Stimulated activated CD4-positive, alpha-beta T cell treated with anti-CD3 and anti-CD28 coated beads, Interleukin-1b, Interleukin-23, amount 100 ng/mL, for 4 hours (primary cell): ENCODE measurements around the gene POTEJ.
"Not testable (repeated sequence)": the region's sequence is repeated elsewhere in the genome, so short reads cannot be mapped to it uniquely, and the experiment has no call there.

Experiments used
- DNase-seq, 2 donors: peaks; one replicate each; pipeline ENCODE4 v3.0.0-alpha.2; 2020; ENCODE audit warnings: low read depth in 2 of 2

POTEJ gene

DNA sequence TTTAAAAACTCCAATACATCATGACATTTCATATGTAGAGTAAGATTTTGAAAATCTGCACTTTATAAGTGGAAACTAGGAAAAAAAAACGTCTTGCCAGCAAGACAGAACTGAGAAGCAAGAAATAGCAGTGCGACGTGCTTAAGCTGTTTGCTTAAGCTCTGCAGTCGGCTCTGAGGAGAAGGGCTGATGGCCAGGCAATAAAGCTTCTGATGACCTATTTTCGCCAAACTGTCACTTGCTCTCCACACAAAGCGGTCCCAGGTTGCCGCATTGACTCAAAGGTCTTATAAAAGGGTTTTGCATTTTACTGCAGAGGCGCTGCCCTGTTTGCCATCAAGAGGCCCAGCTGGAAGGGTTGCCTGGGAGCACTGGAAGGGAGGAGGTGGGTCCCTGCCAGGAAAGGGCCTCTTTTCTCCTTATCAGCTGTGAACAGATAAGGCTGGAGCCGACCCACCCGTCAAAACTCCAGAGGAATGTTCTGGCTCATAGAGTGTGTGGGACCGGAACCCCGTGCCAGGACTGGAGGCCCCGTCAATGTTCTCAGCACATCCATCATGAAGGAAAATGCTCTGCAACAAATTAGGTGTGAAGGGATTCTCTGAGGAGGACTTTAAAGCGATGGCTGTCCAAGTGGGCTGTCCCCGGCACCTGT lies 9.5 kb upstream of the POTEJ start:
- not testable (repeated sequence) for DNase-seq

DNA sequence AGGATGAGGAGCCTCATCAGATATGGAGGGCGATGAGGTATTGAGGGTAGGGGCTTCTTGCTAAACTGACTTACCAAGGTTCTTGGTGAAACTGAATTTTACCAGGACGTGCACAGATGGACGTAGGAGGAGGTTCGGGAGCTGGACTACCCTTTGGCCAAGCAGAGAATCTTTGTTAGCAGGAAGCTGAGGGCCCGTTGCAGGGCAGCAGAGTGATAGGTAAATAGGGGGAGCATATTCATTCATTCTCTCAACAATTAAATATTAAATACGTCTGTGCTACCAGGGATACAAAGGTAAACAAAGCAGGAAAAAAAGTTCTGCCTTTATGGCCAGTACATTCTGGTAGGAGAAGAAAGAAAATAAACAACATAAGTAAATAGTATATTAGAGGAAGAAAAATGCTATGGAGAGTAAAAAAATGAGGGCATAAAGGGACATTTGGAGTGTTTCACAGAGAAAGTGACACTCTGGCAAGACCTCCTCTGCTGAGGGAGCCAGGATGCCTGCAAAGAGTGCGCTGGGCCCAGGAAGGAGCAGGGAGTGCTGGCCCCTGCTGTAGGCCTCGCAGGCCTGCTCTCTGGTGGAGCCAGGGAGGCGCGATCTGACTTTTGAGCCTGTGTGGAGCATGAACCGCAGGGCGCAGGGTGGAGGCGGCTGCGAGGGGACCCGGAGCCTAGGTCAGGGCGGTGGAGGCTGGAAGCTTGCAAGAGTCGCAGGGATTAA lies 2.8 kb upstream of the POTEJ start:
- DNase-seq = not testable (repeated sequence)

DNA sequence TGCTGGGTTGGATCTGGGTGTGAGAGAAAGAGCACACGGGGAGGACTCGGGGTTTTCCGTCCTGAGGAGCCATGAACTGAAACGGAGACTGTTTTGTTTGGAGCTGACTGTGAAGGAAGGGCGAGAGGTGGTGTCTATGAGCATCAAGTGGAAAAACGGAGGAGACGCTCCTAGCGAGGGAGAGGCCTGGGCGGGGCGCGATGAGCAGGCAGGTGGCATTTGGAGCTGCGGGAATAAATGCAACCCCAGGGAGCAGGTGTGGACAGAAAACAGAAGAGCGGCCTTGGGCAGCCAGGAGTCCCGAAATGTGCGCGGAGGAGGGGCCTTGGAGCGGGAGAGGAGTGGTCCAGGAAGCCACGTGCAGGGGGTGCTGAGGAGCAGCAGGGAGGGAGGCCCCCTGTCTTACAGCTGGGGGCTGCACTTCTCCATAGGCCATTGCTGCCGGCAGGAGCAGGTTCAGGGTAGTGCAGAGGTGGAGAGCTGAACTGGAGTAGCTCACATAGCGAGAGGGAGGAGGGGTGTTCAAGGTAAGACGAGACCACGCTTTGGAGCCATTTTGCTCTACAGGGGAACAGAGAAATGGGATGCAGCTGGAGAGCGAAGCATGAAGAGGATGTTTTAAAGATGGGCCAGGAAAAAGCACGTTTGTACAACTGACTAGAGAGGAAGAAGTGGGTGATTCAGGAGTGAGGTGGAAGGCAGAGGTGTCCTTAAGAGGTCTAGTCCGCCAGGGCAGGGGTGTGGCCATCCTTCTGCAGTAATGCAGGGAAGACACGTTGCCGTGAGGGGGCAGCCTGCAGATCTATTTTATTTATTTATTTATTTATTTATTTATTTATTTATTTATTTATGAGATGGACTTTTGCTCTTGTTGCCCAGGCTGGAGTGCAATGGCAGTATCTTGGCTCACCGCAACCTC lies 2.0 kb upstream of the POTEJ start:
- DNase-seq = not testable (repeated sequence)

DNA sequence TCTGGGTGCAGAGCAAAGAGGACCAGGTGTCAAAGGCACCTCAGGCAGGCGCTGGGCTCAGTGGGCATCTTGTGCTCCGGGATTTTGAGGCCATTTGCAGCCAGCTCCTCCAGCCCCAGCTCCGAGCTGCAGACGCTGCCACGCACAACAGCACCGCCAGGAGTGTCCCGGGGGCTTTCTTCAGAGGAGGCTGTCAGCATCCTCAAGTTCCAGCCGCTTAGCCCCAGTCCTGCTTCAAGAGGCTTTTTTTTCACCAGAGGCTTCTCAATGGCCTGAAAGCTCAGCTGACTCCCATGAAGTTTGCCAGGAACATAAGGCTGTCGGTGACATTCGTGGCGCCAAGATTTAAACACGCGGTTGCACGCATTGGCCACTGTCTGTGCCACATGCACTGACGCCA lies 754 bp upstream of the POTEJ start:
- not testable (repeated sequence) for DNase-seq

DNA sequence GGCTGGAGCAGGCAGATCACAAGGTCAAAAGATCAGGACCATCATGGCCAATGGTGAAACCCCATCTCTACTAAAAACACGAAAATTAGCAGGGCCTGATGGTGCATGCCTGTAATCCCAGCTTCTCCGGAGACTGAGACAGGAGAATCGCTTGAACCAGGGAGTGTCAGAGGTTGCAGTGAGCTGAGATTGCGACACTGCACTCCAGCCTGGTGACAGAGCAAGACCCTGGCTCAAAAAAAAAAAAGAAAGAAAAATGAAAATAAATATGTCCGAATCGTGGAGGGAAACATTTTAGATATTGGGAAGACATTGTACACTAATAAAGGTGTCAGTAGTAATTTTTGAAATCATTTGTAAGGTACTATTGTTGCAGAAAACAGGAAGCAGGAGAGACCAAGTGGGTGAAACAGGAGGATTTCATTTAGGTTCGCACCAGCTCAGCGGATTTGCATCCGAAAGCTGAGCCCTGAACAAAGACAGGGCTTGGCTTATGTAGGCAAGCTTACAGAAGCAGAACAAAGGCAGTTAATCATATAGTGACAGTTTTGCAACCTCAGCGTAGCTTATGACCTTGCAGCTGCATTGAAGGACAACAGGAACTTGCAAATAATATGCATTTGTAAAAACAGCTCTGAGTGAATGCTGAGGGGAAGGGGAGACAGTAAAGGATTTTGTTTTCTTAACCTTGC lies 17.7 kb downstream of the POTEJ start:
- not testable (repeated sequence) for DNase-seq

DNA sequence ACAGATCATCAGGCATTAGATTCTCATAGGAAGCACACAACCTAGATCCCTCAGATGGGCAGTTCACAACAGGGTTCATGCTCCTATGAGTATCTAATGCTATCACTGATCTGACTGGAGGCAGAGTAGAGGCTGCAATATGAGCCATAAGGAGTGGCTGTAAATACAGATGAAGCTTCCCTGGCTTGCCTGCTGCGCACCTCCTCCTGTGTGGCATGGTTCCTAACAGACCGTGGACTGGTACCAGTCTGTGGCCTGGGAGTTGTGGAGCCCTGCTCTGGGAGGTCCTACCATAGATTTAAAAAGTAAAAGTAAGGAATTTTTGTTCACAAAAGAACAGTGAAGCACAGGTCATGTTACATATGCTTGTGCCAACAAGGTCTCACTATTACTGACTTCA lies 27.7 kb downstream of the POTEJ start:
- DNase-seq = not testable (repeated sequence)

DNA sequence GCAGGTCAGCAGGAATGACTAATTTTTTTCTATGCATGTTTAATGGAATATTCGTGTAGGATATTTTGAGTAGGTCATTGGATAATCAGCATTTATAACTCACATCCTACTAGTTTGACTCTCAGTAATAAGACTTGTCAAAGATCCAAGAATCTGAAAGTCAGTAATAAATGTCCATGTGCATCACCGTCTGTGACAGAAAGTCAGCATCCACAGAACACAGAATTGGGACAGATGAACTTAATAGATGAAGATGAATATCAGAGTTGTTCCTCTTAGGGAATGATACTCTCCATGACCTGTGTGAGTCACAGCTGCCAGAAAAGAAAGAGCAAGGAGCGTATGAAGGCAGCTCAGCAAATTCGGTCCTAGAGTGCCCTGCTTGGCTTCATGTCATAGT lies 30.4 kb downstream of the POTEJ start:
- DNase-seq = not testable (repeated sequence)

DNA sequence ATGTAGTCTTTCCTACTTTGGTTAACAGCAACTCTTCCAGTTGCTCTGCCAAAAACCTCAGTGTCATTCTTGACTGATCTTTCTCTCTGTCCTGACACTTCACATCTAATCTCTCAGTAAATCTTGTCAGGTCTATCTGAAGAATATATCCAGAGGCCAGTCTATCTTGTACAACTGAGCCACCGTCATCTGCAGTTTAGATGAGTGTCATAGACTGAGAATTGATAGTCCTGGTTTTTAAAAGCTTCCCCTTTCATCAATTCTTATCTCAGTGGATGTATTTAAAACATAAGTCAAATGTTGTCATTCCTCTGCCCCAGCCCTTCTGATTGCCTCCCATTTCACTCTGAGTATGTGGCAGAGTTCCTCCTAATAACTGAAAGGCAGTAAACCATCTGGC lies 38.0 kb downstream of the POTEJ start:
- not testable (repeated sequence) for DNase-seq

DNA sequence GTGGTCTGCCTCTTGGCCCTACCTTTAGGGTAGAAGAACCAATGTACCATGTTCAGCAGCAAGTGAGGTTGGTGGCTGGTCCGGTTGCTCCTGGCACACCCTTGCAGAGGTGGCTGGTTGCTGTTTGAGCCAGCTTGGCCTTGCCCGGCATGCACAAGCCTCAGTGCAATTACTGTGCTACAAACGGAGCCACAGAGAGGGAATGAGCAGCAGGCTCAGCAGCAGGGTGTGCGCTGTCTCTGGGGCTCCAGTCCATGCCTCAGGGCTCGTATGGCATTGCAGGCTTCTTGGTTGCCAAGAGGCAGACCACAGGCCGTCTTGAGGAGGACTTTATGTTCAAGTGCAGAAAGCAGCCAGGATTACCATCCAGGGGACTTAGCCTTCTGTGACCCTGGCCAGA lies 53.3 kb downstream of the POTEJ start:
- DNase-seq = not testable (repeated sequence)

DNA sequence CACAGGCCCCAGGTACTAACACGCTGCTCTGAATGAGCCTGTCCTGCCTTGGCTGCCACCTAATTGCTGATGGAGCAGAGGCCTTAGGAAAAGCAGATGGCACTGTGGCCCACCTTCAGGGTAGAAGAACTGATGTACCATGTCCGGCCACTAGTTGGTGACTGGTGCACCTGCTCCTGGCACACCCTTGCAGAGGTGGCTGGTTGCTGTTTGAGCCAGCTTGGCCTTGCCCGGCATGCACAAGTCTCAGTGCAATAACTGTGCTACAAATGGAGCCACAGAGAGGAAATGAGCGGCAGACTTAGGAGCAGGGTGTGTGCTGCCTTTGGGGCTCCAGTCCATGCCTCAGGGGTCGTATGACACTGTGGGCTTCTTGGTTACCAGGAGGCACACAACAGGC lies 54.4 kb downstream of the POTEJ start:
- not testable (repeated sequence) for DNase-seq

DNA sequence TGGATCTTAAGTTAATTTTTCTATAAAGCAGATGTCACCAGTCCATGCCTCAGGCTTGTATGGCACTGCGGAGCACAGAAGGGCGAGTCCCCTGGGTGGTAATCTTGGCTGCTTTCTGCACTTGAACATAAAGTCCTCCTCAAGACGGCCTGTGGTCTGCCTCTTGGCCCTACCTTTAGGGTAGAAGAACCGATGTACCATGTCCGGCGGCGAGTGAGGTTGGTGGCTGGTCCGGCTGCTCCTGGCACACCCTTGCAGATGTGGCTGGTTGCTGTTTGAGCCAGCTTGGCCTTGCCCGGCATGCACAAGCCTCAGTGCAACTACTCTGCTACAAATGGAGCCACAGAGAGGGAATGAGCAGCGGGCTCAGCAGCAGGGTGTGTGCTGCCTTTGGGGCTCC lies 56.3 kb downstream of the POTEJ start:
- DNase-seq = not testable (repeated sequence)

DNA sequence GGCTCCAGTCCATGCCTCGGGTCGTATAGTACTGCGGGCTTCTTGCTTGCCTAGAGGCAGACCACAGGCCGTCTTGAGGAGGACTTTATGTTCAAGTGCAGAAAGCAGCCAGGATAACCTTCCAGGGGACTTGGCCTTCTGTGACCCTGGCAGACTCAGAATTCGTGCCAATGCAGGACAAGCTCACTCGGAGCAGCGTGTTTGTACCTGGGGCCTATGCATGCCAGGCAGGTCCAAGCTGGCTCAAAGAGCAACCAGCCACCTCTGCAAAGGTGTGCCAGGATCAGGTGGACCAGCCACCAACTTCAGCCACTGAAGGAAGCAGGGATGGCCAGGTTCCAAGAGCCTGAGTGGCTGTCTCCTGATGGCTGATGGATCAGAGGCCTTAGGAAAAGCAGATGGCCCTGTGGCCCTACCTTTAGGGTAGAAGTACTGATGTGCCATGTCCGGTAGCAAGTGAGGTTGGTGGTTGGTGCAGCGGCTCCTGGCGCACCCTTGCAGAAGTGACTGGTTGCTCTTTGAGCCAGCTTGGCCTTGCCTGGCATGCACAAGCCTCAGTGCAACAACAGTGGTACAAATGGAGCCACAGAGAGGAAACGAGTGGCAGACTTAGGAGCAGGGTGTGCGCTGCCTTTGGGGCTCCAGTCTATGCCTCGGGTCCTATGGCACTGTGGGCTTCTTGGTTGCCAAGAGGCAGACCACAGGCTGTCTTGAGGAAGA lies 58.9 kb downstream of the POTEJ start:
- not testable (repeated sequence) for DNase-seq

DNA sequence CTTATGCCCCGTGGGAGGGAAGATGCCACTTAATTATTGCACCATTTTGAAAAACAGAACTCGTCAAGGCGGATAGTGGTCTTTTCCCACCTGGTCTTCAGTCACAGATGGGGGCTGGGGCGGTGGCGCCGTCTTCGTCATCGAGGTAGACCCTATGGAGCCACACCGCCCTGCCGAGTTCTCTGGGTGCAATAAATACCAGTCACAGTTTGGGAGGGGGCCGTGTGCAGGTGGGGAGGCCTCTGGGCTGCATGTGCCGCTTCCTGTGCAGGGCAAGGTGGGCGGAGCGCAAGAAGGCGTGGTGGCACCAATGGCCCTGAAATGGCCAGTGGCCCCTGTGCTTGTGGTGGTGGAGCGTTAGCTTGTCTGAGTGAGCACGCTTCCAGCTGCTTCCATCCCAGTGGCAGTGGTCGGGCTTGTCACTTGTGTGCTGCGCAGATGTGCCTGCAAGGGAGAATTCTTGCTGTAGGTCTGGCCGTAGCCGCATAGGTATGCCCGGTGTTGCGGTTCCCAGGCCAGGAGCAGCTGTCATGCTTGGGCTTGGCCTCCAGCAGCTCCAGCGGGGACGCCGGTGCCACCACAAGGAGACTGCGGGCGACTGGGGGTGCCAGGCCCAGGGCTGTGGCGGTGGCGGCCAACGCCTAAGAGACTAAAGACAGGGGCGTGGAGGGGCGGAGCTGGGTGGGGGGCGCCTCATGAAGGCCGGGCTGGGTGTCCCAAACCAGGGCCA lies 81.0 kb downstream of the POTEJ start:
- not testable (repeated sequence) for DNase-seq

DNA sequence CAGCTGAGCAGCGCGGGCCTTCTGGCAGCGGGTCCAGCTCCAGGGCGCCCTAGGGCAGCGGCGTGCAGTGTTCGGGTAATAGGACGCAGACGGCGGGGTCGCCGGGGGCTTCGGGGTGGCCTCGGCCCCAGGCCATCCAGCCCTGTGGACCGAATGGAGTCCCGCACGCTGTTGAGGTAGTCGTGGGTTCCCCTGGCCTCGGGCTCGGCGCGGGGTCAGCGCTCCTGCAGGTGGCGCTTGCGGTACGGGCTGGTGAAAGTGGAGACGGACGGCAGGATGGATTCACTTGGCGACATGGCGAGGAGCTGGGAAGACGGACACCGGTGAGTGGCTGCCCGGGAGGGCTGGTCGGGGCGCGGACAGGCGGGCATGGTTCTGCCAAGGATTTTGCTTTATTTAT lies 82.2 kb downstream of the POTEJ start:
- peak in 1 of 2 donors; percentile 6 for DNase-seq

DNA sequence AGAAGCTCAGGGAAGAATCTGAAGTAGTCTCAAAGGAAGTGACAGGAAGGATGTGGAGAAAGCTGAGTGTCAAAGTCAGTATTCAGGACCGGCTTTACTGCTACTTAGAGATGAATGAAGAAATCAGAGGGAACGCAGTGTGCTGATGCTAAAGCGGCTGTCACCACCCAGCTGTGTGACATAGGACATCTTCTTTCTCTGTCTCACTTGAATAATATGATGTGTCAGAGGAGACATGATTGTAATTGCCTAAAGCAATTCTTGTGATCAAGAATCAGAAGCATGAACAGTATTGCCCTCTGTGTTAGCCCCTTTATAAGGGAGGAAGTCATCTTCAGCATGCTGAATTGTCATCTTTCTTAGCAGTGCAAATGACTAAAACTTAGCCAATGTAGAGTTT lies 92.0 kb downstream of the POTEJ start:
- DNase-seq = not testable (repeated sequence)
